PFSK-1 (cell line): ENCODE data around the gene UNC5CL.

Experiments used
- POLR2AphosphoS5 ChIP-seq: IDR thresholded peaks from 2 replicates; pipeline ENCODE4 v1.6.1; 2012; ENCODE audit warnings: low read depth, mild to moderate bottlenecking, control low read depth, low read length, moderate library complexity
- REST ChIP-seq, 2 experiments: IDR thresholded peaks; 2 replicates each; pipeline versions ENCODE4 v1.6.1 to v1.8.0; 2011 to 2012; ENCODE audit warnings: low read depth in 2 of 2, low read length in 2 of 2, control low read depth in 1 of 2, inconsistent platforms in 1 of 2, mild to moderate bottlenecking in 1 of 2, moderate library complexity in 1 of 2; ENCODE audit not compliant: insufficient read depth in 1 of 2
- TAF1 ChIP-seq: IDR thresholded peaks from 2 replicates; pipeline ENCODE4 v1.6.1; 2012; ENCODE audit warnings: low read length, control low read depth, borderline replicate concordance; ENCODE audit not compliant: insufficient read depth

GRCh38 chr6:41046084-41046483, 7.1 kb upstream of the UNC5CL start:
- TF ChIP-seq TAF1 (no peak), REST (IDR thresholded peaks at IDR 0.05; ENCODE audit: insufficient read depth in 1 of 2, low read depth in 2 of 2, low read length in 2 of 2) (no peak), POLR2AphosphoS5 (no peak)
